ENCODE data around the gene STIP1.

GRCh38 chr11:64157631-64158394 is 28.2 kb upstream of the STIP1 start:
- TF ChIP-seq CTCF (IDR thresholded peaks at IDR 0.05) (no peak), EZH2 (IDR thresholded peaks at IDR 0.05) (no peak), EZH2phosphoT487 (IDR thresholded peaks at IDR 0.05) (no peak)
